ENCODE measurements around the gene DGKH. TPM values are rescaled to one million over a fixed set of nuclear protein-coding genes. Genes with fewer than 3 reads are reported as not detected.

Gene DGKH
- total and polyA plus RNA-seq, 9 of the 15 experiments (the other 6 are each of a cell fraction or from before 2014, with no cell fraction given): 0.38 to 4.4 (median 3.1) TPM

- TF ChIP-seq SMARCE1 (IDR thresholded peaks at IDR 0.05) (0 out of 2 replicates have a peak, but pooled peaks have one; percentile 29), ZNF695 (CRISPR knock-in tag; IDR thresholded peaks at IDR 0.05) (no peak), DPF2 (IDR thresholded peaks at IDR 0.05) (peak; percentile 80), MTF1 (CRISPR knock-in tag; IDR thresholded peaks at IDR 0.05; ENCODE audit: borderline replicate concordance) (0 out of 2 replicates have a peak, but pooled peaks have one; percentile 17), L3MBTL2 (IDR thresholded peaks at IDR 0.05) (0 out of 2 replicates have a peak, but pooled peaks have one; percentile 35), BCOR (IDR thresholded peaks at IDR 0.05) (peak; percentile 91), POLR2H (tag; IDR thresholded peaks at IDR 0.05; ENCODE audit: low read depth) (no peak; the same call in 1 of the 2 replicates), ZNF41 (CRISPR knock-in tag; conservative IDR thresholded peaks at IDR 0.05) (0 out of 2 replicates have a peak, but pooled peaks have one; percentile 22), BRD9 (IDR thresholded peaks at IDR 0.05; ENCODE audit: low read depth, partially characterized antibody) (peak; percentile 71), PYGO2 (tag; IDR thresholded peaks at IDR 0.05) (no peak), ATF4 (CRISPR knock-in tag; IDR thresholded peaks at IDR 0.05) (peak; percentile 89), ZNF699 (CRISPR knock-in tag; IDR thresholded peaks at IDR 0.05; ENCODE audit: insufficient replicate concordance) (no peak), SAFB2 (IDR thresholded peaks at IDR 0.05; ENCODE audit: borderline replicate concordance, low read depth, low read length, severe bottlenecking) (no peak), ADNP (tag; IDR thresholded peaks at IDR 0.05) (0 out of 2 replicates have a peak, but pooled peaks have one; percentile 53), ZKSCAN3 (CRISPR knock-in tag; IDR thresholded peaks at IDR 0.05) (no peak), SMARCA5 (IDR thresholded peaks at IDR 0.05) (peak; percentile 92; the same call in 1 of the 2 replicates), ZNF589 (CRISPR knock-in tag; IDR thresholded peaks at IDR 0.05; ENCODE audit: low read depth) (peak; percentile 91), ZNF347 (CRISPR knock-in tag; IDR thresholded peaks at IDR 0.05; ENCODE audit: low read depth) (no peak), MAX (CRISPR knock-in tag; IDR thresholded peaks at IDR 0.05) (no peak), PTRF (tag; IDR thresholded peaks at IDR 0.05) (0 out of 2 replicates have a peak, but pooled peaks have one; percentile 21), TFAP4 (CRISPR knock-in tag; IDR thresholded peaks at IDR 0.05; ENCODE audit: borderline replicate concordance) (peak; percentile 33; the same call in 1 of the 2 replicates), KLF6 (CRISPR knock-in tag; IDR thresholded peaks at IDR 0.05; ENCODE audit: borderline replicate concordance) (no peak), NFIC (IDR thresholded peaks at IDR 0.05) (no peak), ZNF23 (CRISPR knock-in tag; IDR thresholded peaks at IDR 0.05) (no peak), TRIM24 (IDR thresholded peaks at IDR 0.05) (peak; percentile 87 to 94), DACH1 (IDR thresholded peaks at IDR 0.05; ENCODE audit: partially characterized antibody) (peak; percentile 49)
Observed at GRCh38 chr13:42174344-42175162, 126.1 kb downstream of the DGKH start (continued).

Measured in K562 (cell line).